Measurements from ENCODE around the gene FAM3C.
"Not testable (repeated sequence)": the region's sequence is repeated elsewhere in the genome, so short reads cannot be mapped to it uniquely, and the experiment has no call there.

FAM3C gene, protein sequence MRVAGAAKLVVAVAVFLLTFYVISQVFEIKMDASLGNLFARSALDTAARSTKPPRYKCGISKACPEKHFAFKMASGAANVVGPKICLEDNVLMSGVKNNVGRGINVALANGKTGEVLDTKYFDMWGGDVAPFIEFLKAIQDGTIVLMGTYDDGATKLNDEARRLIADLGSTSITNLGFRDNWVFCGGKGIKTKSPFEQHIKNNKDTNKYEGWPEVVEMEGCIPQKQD

DNA sequence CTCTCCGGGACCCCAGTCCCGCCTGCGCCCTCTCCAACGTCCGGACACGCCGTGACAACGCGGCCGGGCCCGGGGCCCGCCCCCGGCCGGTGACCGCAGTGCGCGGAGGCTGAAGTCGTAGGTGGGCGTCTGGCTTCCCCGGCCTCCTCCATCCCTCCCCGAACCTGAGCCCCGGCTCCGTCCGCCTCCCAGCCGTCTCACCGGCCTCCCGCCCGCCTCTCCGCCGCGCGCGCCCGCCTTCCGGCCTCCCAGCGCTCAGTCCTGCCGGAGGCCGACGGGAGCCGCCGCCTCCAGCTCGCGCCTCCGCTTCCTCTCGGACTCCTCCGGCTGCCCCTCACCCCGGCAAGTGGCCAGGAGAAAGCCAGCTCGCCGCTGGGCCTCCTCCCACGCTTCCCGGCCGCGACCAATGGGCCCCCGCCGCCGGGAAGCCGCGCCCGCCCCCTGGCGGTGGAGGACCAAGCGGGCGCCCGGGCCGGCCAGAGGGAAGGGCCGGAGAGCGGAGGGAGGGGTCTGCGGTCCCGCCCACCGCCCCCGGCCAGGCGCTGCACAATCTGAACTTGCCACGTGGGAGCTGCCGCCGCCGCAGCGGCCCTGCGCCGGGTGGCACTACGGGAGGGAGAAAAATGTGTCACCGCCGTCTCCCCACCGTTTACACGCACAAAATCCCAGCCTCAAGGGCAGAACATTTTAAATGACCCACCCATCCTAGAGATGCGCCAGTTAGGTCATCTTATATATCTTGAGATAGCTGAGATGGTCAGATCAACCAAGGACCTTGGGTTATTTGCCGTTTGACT lies at the start of gene FAM3C:
TSS of gene FAM3C (minus strand) at position 348 of the 797 bp plus-strand sequence. CDS start 13,339 bp downstream, outside the sequence.
- peak; percentile 75 for DNase-seq

DNA sequence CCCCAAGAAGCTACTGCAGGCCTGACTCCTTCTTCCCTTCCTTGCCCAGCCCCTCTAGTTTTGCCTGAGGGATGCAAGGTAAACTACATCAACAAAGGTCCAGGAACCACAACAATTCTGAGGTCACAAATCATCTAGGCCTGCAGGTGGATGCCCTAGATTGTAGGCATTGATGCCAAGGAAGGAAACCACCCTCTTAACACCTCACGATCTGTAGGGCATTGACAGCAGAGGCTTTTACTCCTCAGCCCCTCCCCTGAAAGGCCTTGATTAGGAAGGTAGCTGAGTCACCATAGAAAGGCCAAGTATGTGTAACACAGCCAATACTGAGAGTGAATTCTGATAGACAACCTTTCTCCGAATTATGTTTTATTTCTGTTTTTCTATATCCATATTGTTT lies 46.7 kb upstream of the FAM3C start:
- no peak for DNase-seq

DNA sequence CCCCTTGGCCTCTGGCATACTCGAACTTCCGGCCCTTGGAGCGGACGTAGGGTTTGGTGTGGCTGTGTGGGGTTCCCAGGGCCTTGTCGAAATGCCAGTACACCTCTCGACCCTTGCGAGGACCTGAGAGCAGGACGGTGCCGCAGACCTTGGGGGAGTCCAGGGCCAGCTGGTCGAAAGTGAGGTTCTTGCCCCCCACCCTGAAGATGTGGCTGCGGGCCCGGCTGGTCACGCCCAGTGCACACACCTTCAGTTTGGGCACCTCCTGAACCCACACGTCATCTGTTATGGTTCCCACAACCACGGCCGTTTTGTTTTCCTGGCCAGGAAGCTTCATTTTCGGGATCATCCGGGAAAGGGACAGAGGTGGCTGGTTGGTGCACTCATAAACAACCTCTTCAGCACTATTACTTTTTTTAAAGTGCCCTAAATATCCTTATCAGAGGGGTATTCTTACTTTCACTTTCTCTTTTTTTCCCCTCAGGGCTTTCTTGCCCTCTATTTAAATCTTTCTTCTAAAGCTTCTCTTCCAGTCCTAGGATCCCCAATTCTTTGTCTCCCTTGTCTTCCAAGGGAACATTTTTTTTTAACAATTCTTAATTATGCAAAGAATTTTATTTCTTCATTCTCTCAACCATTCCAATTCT lies 44.9 kb upstream of the FAM3C start:
- DNase-seq = no peak

DNA sequence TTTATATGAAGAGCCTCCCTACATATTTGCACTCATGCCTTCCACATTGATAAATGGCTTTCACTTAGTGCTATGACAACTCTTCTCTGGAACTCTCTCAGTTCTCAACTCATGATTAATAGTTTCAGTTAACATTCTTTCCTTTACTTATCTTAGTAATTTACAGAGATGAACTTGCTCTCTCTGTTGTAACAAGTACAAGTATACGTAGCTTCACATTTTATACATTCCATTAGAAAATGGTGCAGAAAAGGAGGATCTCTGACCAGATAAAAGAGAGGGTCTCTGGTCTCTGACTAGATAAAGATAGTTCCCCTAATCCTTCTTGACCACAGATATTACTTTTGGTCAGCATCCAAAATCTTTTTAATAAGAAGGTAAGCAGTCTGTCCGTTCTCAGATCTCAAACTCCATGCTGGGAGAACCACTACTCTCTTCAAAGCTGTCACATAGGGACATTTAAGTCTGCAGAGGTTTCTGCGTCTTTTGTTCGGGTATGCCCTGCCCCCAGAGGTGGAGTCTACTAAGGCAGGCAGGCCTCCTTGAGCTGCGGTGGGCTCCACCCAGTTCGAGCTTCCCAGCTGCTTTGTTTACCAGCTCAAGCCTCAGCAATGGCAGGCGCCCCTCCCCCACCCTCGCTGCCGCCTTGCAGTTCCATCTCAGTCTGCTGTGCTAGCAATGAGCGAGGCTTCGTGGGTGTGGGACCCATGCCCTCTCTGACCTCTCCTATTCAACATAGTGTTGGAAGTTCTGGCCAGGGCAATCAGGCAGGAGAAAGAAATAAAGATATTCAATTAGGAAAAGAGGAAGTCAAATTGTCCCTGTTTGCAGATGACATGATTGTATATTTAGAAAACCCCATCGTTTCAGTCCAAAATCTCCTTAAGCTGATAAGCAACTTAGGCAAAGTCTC lies 42.2 kb upstream of the FAM3C start:
- DNase-seq = not testable (repeated sequence)

DNA sequence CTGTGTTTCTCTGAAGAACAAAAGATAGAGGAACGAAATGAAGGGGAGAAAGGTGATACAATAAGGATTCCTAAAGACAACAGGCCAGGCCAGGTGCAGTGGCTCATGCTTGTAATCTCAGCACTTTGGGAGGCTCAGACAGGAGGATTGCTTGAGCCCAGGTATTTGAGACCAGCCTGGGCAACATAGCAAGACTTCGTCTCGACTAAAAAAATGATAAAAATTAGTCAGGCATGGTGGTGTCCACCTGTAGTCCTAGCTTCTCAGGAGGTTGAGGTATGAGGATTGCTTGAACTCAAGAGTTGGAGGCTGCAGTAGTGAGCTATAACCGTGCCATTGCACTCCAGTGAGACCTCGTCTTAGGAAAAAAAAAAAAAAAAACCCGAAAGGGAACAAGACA lies 41.4 kb upstream of the FAM3C start:
- no peak for DNase-seq

DNA sequence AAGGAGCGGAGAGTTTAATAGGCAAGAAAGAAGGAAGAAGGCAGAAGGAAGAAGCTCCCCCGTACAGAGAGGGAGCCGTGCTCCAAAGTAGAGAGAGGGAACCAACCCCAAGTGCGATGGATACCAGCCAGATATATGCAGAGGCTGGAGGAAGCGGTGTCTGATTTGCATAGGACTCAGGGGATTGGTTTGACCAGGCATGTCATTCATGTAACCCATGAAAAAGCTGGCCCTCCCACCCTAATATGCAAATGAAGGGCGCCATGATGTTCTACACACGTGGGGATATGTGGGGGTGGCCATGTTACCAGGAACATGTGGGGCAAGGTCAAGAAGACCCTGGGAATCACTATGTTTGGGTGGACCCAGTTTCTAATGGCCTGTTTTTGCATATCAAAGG lies 40.6 kb upstream of the FAM3C start:
- DNase-seq = no peak

DNA sequence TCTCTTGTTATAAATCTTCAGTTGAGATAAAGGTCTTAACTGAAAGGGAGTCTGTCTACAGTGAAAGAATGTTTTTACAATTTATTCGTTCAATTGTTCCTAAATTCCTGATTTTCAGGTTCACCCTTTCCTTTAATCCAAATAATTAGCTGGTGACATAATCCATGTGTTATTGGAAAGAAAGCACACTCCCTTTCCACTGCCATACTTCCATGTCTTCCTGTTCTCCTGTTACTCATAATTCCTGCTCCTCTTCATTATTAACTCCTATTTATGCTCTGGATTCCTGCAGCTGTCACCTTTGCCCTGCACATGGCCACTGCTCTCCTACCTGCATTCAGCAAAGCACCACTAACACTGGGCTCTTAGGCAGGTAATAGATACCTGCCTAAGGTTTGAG lies 40.0 kb upstream of the FAM3C start:
- no peak for DNase-seq

DNA sequence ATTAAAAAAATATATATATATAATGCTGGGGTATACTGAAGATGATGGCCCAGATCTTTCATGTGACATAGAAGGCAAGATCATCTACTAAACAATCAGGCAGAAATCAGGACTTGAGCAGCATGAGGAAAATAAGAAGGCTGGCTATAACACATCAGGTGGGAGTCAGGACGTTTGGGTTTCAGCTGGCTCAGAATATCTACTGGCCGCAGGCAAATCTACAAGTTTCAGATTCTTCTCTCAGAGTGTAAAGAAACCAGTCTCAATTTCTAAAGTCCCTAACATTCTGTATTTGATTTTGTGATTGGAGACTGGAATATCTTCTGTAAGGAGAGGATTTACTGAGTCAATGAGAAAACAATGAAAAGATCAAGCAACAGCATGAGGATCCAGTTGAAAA lies 37.7 kb upstream of the FAM3C start:
- DNase-seq = no peak

DNA sequence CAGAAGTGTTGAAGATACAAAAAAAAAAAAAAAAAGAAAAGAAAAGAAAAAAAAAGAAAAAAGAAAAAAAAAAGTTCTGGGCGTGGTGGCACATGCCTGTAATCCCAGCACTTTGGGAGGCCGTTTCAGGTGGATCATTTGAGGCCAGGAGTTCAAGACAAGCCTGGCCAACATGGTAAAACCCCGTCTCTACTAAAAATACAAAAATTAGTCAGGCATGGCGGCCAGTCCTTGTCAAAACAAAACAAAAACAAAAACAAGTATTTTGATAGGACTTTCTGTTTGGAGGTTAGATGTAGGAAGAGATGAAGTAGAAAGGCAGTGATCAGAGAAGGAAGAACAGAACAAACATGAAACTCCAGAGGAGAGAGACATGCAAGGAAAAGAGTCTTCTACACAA lies 36.4 kb upstream of the FAM3C start:
- not testable (repeated sequence) for DNase-seq

DNA sequence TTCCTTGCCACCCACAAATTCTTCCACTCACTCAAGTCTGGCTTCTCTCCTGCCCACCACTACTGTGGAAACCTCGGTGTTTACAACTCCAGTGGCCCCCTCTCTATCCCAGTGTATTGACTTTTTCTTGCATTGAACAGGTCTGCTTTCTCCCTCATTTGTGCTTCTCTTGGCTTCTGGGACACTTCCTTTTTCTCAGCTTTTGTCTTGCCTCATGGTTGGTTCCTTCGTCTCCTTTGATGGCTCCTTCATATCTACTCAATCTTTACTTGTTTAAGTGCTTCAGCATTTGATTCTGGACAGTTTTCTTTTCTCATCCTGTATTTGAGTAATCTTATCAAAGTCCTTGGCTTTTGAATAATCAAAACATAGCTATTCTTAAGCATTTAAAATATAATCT lies 35.9 kb upstream of the FAM3C start:
- no peak for DNase-seq

DNA sequence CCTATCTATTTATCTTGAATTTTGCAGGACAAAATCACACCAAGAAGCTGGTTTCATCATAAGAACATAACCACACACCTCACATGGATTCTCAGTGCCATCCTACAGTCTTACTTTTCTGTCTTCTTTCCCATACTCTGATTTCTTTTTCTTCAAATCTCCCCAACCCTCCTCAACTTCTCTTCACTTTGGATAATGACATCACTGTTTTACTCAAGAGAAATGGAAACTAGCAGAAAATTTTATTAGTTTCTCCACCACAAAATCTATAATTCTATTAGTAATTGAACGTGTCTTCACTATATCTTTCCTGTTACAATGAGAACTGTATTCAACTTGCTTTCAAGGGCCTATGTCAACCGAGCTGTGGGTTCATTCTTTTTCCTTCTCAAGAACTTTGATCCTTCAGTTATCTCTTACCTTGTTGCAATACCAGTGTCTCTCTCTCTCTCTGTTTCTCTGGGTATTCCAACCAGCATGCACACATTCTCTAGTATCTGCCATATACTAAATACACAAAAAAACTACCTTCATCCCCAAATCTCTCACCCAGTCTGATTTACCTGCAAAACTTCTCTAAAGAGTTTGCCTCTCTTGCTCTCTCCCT lies 35.4 kb upstream of the FAM3C start:
- no peak for DNase-seq

DNA sequence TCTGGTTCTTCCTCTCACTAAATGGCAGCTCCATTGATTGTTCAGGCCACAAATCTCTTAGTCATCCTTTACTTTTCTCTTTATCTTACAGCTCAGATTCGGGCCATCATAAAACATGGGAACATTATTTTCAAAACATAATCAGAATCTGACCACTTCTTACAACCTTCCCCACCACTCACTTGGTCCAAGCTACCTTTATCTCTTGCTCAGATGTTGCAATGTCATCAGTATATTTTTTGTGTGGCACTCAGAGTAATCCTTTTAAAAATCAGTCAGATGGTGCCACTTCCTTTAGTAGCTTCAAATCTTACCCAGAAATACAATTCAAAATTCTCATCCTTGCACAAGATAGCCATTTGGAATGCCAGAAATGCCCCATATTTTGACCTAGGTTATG lies 34.5 kb upstream of the FAM3C start:
- DNase-seq = no peak

DNA sequence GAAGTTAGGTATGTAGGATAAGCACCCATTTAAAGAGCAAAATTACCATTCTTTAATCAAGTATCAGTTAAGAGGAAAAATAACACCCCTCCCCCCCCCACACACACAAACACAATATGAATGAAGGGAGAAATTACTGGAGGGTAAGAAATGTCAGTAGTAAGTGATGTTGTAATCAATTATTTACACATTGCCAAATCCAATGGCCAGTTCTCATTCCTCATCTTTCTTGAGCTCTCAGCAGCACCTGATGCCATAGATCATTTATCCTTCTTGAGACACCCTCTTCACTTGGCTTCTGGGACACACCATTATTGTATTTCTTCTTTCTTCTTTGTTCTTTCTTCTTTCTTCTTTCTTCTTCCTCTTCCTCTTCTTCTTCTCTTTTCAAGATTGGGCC lies 33.7 kb upstream of the FAM3C start:
- DNase-seq = no peak

DNA sequence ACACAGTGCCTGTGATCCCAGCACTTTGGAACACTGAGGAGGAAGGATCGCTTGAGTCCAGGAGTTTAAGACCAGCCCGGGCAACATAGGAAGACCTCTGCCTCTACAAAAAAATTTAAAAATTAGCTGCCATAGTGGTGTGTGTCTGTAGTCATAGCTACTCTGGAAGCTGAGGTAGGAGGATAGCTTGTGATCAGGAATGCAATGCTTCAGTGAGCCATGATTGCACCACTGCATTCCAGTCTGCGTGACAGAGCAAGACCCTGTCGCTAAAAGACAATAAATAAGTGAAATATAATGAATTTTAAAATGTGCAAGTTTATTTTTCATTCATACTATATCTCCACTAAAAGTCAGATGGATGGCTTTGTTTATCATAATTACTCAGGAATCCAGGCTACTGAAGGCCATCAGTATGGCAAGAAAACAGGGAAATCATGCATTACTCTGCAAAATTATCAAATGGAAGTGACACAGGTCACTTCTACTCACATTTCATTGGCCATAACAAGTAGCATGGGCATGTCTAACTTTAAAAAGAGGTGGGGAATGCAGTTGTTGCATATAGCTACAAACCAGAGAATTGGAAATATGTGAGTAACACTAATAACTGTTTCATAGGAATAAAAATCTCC lies 32.9 kb upstream of the FAM3C start:
- no peak for DNase-seq

DNA sequence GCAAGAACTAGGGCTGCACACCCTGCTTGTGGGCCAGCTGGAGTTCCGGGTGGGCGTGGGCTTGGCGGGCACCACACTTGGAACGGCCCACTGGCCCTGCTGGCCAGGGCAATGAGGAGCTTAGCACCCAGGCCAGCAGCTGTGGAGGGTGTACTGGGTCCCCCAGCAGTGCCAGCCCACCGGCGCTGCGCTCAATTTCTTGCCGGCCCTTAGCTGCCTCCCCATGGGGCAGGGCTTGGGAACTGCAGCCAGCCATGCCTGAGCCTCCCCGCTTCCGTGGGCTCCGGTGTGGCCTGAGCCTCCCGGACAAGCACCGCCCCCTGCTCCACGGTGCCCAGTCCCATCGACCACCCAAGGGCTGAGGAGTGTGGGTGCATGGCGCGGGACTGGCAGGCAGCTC lies 25.6 kb upstream of the FAM3C start:
- not testable (repeated sequence) for DNase-seq

DNA sequence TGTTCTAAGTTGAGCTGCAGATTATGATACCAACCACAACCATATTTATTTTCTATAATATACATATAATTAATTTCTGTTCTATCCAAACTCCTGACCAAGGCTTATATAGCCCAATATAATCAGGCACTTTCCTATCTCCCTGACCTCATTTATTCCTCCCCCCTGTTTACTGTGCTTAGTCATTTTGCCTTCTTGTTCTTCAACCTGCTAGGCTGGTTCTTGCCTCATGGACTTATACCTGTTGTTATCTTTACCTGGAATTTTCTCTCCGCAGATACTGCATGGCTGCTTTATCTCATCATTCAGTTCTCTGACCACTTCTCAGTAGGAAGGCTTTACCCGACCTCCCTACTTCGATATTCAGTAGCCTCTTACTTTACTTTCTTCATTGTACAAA lies 24.9 kb upstream of the FAM3C start:
- no peak for DNase-seq

DNA sequence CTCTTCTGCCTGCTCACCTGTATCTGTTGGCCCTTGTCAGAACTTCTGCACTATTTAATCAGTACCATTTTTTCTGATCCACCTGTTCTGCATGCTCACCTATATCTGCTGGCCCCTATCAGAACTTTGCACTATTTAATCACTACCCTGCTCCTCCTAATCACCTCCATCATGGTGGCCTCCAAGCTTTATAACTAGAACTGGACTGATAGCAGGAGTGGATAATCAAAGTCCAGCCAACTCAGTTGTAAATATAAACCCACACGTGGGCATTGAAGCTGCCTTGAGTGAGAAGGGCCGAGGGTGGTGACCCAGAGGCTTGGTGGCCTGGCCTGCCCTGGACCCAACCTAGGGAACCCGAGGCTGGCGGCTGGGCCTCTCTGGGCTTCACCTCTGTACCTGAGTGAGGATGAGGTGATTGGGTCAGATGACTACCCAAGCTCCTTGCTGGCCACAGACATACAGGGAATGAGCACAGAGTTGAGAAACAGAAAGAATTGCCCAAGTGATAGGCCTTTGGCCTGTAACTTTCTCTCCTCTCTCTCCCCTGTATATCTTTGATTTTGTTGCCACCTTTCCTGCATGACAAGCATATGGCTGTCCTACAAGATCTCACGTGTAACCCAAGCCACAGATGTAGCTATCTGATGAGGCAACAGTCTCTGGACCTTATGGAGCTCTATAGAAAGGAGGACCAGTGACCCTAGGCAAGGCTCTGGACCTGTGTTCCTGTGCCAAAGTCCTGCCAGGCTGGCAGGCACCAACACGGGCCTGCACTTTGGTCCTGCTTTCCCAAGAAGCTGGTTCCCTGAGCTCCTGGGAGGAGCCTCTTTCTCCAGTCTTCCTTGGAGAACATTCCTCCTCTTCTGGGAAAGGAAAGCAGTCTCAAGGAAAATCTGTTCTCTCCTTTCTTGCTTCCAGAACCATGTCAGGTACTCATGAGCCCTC lies 23.4 kb upstream of the FAM3C start:
- DNase-seq = no peak

DNA sequence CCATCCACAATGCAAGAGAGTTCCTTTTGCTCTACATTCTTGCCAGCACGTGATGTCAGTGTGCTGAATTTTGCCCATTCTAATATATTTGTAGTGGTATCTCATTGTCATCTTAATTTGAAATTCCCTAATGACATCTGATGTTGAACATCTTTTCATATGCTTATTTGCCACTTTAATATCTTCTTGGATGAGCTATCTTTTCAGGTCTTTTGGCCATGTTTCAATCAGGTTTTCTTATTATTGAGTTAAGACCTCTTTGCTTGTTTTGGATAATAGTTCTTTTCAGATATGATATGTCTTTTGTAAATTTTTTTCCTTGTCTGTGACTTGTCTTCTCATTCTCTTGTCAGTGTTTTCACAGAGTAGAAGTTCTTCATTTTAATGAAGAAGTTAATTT lies 20.4 kb upstream of the FAM3C start:
- DNase-seq = no peak

DNA sequence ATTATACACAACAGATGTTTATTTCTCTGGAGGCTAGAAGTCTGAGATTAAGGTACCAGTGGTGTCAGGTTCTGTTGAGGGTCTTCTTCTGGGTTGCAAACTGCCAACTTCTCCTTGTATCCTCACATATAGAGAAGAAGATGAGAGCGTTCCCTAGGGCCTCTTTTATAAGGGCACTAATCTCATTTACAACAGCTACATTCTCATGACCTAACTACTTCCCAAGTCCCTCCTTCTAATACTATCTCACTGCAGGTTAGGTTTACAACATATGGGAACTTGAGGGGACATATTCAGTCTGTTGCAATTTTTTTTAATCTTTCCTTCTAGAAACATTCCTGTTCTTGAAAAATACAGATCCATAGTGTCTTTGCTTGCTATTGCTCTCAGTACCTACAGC lies 18.3 kb upstream of the FAM3C start:
- no peak for DNase-seq

DNA sequence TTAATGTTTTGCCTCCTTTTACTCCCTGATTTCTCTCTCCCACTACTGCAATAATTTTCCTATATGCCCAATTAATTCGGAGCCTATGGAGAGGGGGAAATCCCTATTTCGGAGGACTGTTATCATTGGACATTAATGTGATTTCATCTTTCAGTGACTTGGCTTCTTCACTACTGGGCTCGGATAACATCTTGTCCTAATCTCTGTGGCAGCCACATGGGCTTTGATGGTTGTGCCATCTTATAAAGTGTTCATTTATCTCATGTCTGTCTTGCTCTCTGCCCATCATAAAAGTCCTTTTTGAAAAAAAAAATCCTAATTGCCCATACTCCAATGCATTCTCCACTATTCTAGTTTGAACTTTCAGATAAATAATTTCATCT lies 15.5 kb upstream of the FAM3C start:
- DNase-seq = no peak

All from GOT3 (cell line).